ENCODE measurements around the gene TAOK2. TPM values are rescaled to one million over a fixed set of nuclear protein-coding genes. Genes with fewer than 3 reads are reported as not detected.

TAOK2 gene
- polyA plus RNA-seq, 2 of the 4 experiments (the other 2 are of a cell fraction), result 13.7 to 30.8 TPM

DNA sequence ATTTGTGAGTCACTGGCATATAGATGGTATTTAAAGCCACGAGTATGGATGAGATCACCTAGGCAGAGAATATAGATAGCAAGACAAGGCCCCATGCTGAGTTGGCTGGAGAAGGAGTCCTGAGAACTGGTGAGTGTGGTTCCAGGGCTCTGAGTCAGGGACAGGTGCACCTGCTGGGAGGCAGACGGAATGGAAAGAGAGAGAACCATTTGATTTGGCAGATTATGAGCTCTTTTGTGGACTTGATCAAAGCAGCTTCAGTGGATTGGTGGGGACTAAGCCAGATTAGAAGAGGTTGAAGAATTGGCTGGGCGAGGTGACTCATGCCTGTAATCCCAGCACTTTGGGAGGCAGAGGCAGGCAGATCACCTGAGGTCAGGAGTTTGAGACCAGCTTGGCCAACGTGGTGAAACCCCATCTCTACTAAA, 45.1 kb downstream of the TAOK2 start:
- no peak for DNase-seq (ENCODE audit: low read depth in 1 of 2, low spot score in 1 of 2)
- H3K27ac ChIP-seq, result no peak overlapping the region
- POLR2A ChIA-PET, result no interaction called here

GRCh38 chr16:30022887-30023286, 49.2 kb downstream of the TAOK2 start, which contains the start of gene C16orf92:
C16orf92 (plus strand) TSS chr16:30023198; CDS start chr16:30023341, 143 bp downstream.
- ATAC-seq, result no peak

More for the DNA sequence above, 45.1 kb downstream of the TAOK2 start:
- Histone ChIP-seq H3K9me3 (no peaks in the 10 kb centered on the region), H3K4me3 (no peak overlapping the region), H3K4me2 (no peak overlapping the region), H3K4me1 (no peaks in the 10 kb centered on the region)
- 63% methylated on average over 4 of the region's 4 CpGs for WGBS (ENCODE audit: missing lambda C conversion rate)
- CTCF ChIA-PET, result interaction anchor here (1.3 to 4.1 kb wide), 6 partner anchors 13 to 327 kb away, joined by 3 to 26 read pairs (median 6); partner anchors contain the start of gene CDIPT
- no peak for TF ChIP-seq FOSL2 (IDR thresholded peaks at IDR 0.05)
- TF ChIP-seq FOSL2 (CRISPR knock-in tag; IDR thresholded peaks at IDR 0.05), result peak; percentile 9; the same call in 1 of the 2 replicates
- TF ChIP-seq MAFK (IDR thresholded peaks at IDR 0.05; ENCODE audit: partially characterized antibody), result no peak
- FAIRE-seq (no peak), ATAC-seq (no peak)

GRCh38 chr16:30023586-30023985, 49.9 kb downstream of the TAOK2 start:
- Histone ChIP-seq H3K9me3 (no peaks in the 10 kb centered on the region), H3K4me2 (no peak overlapping the region), H3K27ac (no peak overlapping the region), H3K4me3 (no peak overlapping the region), H3K4me1 (no peaks in the 10 kb centered on the region)
- ATAC-seq (no peak), FAIRE-seq (no peak), DNase-seq (ENCODE audit: low read depth in 1 of 2, low spot score in 1 of 2) (no peak)
- POLR2A ChIA-PET, result no interaction called here
- TF ChIP-seq FOSB (CRISPR knock-in tag; IDR thresholded peaks at IDR 0.05) (no peak), RARB (CRISPR knock-in tag; IDR thresholded peaks at IDR 0.05) (no peak), EHF (CRISPR knock-in tag; IDR thresholded peaks at IDR 0.05) (no peak), CEBPB (IDR thresholded peaks at IDR 0.05) (no peak), RCOR1 (IDR thresholded peaks at IDR 0.05; ENCODE audit: low read depth, low read length) (no peak), CBX8 (IDR thresholded peaks at IDR 0.05) (no peak), FOSL2 (IDR thresholded peaks at IDR 0.05) (no peak), FOSL2 (CRISPR knock-in tag; IDR thresholded peaks at IDR 0.05) (no peak), ATOH8 (CRISPR knock-in tag; IDR thresholded peaks at IDR 0.05; ENCODE audit: low read depth) (no peak), ZFP36 (IDR thresholded peaks at IDR 0.05; ENCODE audit: borderline replicate concordance, partially characterized antibody) (no peak), JUNB (IDR thresholded peaks at IDR 0.05) (no peak), JUN (IDR thresholded peaks at IDR 0.05) (no peak), ESRRA (IDR thresholded peaks at IDR 0.05; ENCODE audit: borderline replicate concordance, low read length) (no peak), POLR2A (IDR thresholded peaks at IDR 0.05; ENCODE audit: low read length) (no peak), TP53 (CRISPR knock-in tag; IDR thresholded peaks at IDR 0.05) (no peak)
- TF ChIP-seq, protein P1, sequence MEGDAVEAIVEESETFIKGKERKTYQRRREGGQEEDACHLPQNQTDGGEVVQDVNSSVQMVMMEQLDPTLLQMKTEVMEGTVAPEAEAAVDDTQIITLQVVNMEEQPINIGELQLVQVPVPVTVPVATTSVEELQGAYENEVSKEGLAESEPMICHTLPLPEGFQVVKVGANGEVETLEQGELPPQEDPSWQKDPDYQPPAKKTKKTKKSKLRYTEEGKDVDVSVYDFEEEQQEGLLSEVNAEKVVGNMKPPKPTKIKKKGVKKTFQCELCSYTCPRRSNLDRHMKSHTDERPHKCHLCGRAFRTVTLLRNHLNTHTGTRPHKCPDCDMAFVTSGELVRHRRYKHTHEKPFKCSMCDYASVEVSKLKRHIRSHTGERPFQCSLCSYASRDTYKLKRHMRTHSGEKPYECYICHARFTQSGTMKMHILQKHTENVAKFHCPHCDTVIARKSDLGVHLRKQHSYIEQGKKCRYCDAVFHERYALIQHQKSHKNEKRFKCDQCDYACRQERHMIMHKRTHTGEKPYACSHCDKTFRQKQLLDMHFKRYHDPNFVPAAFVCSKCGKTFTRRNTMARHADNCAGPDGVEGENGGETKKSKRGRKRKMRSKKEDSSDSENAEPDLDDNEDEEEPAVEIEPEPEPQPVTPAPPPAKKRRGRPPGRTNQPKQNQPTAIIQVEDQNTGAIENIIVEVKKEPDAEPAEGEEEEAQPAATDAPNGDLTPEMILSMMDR (IDR thresholded peaks at IDR 0.05), result no peak
- WGBS (ENCODE audit: missing lambda C conversion rate), result 57% methylated on average over 6 of the region's 11 CpGs
- CTCF ChIA-PET, result interaction anchor here (0.9 to 2.7 kb wide), 11 partner anchors 8 to 324 kb away, joined by 3 to 25 read pairs (median 5); partner anchors contain the start of genes MVP and TLCD3B

More at GRCh38 chr16:30022887-30023286, 49.2 kb downstream of the TAOK2 start, which contains the start of gene C16orf92:
- H3K27ac ChIP-seq, result no peak within 1 kb of the TSS
- POLR2A ChIA-PET, result no interaction called here
- no peak within 1 kb of the TSS for H3K4me2 ChIP-seq
- CTCF ChIA-PET, result interaction anchor here (0.7 to 2.7 kb wide), 19 partner anchors 8 to 368 kb away, joined by 3 to 25 read pairs (median 4); partner anchors contain the start of genes CDIPT, TAOK2 and TLCD3B
- WGBS (ENCODE audit: missing lambda C conversion rate), result 68% methylated on average over 6 of the region's 6 CpGs
- H3K4me3 ChIP-seq, result no peak within 1 kb of the TSS
- no peak for FAIRE-seq
- no peaks in the 10 kb centered on the region for H3K9me3 ChIP-seq
- no peak for TF ChIP-seq NR3C1 (IDR thresholded peaks at IDR 0.05)
- TF ChIP-seq HES2 (IDR thresholded peaks at IDR 0.05), result no peak
- no peak for TF ChIP-seq RAD21 (conservative IDR thresholded peaks at IDR 0.05 in 1 of 2, IDR thresholded peaks at IDR 0.05 in 1 of 2)
- no peak for TF ChIP-seq HEYL (CRISPR knock-in tag; IDR thresholded peaks at IDR 0.05)
- TF ChIP-seq, protein P2, sequence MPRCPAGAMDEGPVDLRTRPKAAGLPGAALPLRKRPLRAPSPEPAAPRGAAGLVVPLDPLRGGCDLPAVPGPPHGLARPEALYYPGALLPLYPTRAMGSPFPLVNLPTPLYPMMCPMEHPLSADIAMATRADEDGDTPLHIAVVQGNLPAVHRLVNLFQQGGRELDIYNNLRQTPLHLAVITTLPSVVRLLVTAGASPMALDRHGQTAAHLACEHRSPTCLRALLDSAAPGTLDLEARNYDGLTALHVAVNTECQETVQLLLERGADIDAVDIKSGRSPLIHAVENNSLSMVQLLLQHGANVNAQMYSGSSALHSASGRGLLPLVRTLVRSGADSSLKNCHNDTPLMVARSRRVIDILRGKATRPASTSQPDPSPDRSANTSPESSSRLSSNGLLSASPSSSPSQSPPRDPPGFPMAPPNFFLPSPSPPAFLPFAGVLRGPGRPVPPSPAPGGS (IDR thresholded peaks at IDR 0.05), result no peak
- TF ChIP-seq MAZ (IDR thresholded peaks at IDR 0.05; ENCODE audit: borderline replicate concordance, low read depth, low read length), result no peak
- TF ChIP-seq HDAC2 (IDR thresholded peaks at IDR 0.05), result no peak
- no peak for TF ChIP-seq TFCP2L1 (CRISPR knock-in tag; IDR thresholded peaks at IDR 0.05)
- no peak for TF ChIP-seq JUNB (IDR thresholded peaks at IDR 0.05)
- TF ChIP-seq, protein P3, sequence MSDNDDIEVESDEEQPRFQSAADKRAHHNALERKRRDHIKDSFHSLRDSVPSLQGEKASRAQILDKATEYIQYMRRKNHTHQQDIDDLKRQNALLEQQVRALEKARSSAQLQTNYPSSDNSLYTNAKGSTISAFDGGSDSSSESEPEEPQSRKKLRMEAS (IDR thresholded peaks at IDR 0.05), result no peak
- TF ChIP-seq CHD2 (IDR thresholded peaks at IDR 0.05; ENCODE audit: low read length, partially characterized antibody), result no peak
- TF ChIP-seq FOSL2 (IDR thresholded peaks at IDR 0.05), result no peak
- TF ChIP-seq FOSL2 (CRISPR knock-in tag; IDR thresholded peaks at IDR 0.05), result no peak
- TF ChIP-seq RFX5 (IDR thresholded peaks at IDR 0.05), result no peak
- H3K4me1 ChIP-seq, result no peaks in the 10 kb centered on the region
- no peak for DNase-seq (ENCODE audit: low read depth in 1 of 2, low spot score in 1 of 2)

All from A549 (cell line).